Esophagus muscularis mucosa (tissue), 4 donors: ENCODE measurements around the gene CDC42EP2. TPM values are rescaled to one million over a fixed set of nuclear protein-coding genes. Genes with fewer than 3 reads are reported as not detected.

Source experiments
- DNase-seq: peaks from one replicate; pipeline ENCODE4 v3.0.0-alpha.2; 2017; ENCODE audit errors: extremely low spot score
- H3K27ac ChIP-seq, 4 donors: fragments of 200-600 bp; sonication (generic); replicated peaks in 1 of 4; 1 replicate in 3 of 4; 2 replicates in 1 of 4; pipeline ENCODE4 v1.5.1; 2016 to 2019; ENCODE audit warnings: mild to moderate bottlenecking in 1 of 4
- H3K27me3 ChIP-seq, 4 donors: fragments of 200-600 bp; sonication (generic); one replicate each; pipeline versions ENCODE4 v1.5.1 to v1.6.0; 2016 to 2019
- H3K36me3 ChIP-seq, 4 donors: fragments of 200-600 bp; sonication (generic); one replicate each; pipeline ENCODE4 v1.5.1; 2016 to 2019
- H3K4me1 ChIP-seq, 4 donors: fragments of 200-600 bp; sonication (generic); one replicate each; pipeline ENCODE4 v1.5.1; 2016 to 2019
- H3K4me3 ChIP-seq, 4 donors: fragments of 200-600 bp; sonication (generic); 1 replicate in 2 of 4; 2 replicates in 2 of 4; pipeline ENCODE4 v1.5.1; 2016 to 2019; ENCODE audit warnings: mild to moderate bottlenecking in 4 of 4, moderate library complexity in 1 of 4
- H3K9me3 ChIP-seq, 4 donors: fragments of 200-600 bp; sonication (generic); 1 replicate in 3 of 4; 2 replicates in 1 of 4; pipeline ENCODE4 v1.5.1; 2016 to 2019
- EP300 ChIP-seq: sonication (generic); formaldehyde crosslinking; IDR thresholded peaks from one replicate; pipeline ENCODE4 v1.6.1; 2017; ENCODE audit warnings: antibody characterized with exemption
- POLR2A ChIP-seq: fragments of 450-650 bp; IDR thresholded peaks from one replicate; pipeline ENCODE4 v1.6.1; 2017; ENCODE audit warnings: antibody characterized with exemption, moderate library complexity, mild to moderate bottlenecking, low read depth
- POLR2AphosphoS5 ChIP-seq, 2 donors: sonication (generic); formaldehyde crosslinking; IDR thresholded peaks; one replicate each; pipeline ENCODE4 v1.6.1; 2017; ENCODE audit warnings: antibody characterized with exemption in 2 of 2
- WGBS: methylation state at CpG from one replicate; pipeline ENCODE4 v1.1.5; 2018; 5-methylcytosine and 5-hydroxymethylcytosine counted together
- intact Hi-C: fragments of 100-400 bp; cut with DNase I; formaldehyde crosslinking; loops from one replicate; pipeline ENCODE4 v1.15.1; 2023
- total RNA-seq, 4 donors: library from RNA; depleted of rRNA; stranded (reverse); fragments of >200 nt; gene quantifications; one replicate each; pipeline versions ENCODE4 v1.1.0 to v1.2.1, GENCODE V29; 2016
- TF ChIP-seq, protein P1 (sequence below), 3 experiments: fragments of 200-600 bp in 2 of 3; fragments of 450-650 bp in 1 of 3; sonication (generic) in 2 of 3; IDR thresholded peaks; one replicate each; pipeline ENCODE4 v1.5.1; 2017 to 2019; ENCODE audit warnings: antibody characterized with exemption in 3 of 3, mild to moderate bottlenecking in 2 of 3, moderate library complexity in 1 of 3

The CDC42EP2 gene
- total RNA-seq, 4 donors from 2014 or later = 39.9 to 90.1 (median 54.4) TPM

DNA sequence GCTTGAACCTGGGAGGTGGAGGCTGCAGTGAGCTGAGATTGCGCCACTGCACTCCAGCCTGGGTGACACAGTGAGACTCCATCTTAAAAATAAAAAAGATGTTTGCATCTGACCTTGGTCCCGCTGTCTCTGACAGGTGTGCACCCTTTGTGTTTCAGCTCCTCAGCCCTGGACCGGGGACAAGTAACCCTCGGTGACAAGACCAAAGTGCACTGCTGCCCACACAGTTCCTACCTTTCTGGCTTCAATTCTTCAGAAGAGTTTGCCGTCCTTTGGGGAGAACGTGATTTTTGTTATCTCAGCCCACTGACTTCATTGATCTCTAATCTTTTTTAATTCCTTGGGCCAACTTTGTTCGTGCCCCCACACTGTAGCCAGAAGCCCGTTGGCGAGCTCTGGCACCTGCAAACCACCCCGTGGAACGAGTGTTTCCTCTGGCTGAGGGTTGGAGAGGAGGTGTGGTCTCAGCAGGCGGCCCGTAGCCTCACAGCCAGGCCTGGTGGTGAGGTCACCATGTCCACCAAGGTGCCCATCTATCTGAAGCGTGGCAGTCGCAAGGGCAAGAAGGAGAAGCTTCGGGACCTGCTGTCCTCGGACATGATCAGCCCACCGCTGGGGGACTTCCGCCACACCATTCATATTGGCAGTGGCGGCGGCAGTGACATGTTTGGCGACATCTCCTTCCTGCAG is 5.9 kb downstream of the CDC42EP2 start:
- Histone ChIP-seq H3K36me3 (peaks cover 20 to 46% (median 38%) of the 10 kb centered on the region in 4 donors), H3K9me3 (no peaks in the 10 kb centered on the region), H3K4me3 (no peak overlapping the region), H3K27ac (peak overlapping the region in 2 of 4 donors; percentile 34 to 48), H3K4me1 (peaks cover 39 to 78% (median 71%) of the 10 kb centered on the region in 4 donors), H3K27me3 (no peaks in the 10 kb centered on the region)
- DNase-seq = no peak
- TF ChIP-seq, protein P1, sequence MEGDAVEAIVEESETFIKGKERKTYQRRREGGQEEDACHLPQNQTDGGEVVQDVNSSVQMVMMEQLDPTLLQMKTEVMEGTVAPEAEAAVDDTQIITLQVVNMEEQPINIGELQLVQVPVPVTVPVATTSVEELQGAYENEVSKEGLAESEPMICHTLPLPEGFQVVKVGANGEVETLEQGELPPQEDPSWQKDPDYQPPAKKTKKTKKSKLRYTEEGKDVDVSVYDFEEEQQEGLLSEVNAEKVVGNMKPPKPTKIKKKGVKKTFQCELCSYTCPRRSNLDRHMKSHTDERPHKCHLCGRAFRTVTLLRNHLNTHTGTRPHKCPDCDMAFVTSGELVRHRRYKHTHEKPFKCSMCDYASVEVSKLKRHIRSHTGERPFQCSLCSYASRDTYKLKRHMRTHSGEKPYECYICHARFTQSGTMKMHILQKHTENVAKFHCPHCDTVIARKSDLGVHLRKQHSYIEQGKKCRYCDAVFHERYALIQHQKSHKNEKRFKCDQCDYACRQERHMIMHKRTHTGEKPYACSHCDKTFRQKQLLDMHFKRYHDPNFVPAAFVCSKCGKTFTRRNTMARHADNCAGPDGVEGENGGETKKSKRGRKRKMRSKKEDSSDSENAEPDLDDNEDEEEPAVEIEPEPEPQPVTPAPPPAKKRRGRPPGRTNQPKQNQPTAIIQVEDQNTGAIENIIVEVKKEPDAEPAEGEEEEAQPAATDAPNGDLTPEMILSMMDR (IDR thresholded peaks at IDR 0.05) = no peak
- no peak for TF ChIP-seq POLR2AphosphoS5 (IDR thresholded peaks at IDR 0.05)
- no peak for TF ChIP-seq POLR2A
- no peak for TF ChIP-seq EP300
- intact Hi-C loops = no loop called here
- WGBS = 80% methylated on average over 21 of the region's 22 CpGs

GRCh38 chr11:65321076-65321475 is 6.4 kb downstream of the CDC42EP2 start:
- Histone ChIP-seq H3K27ac (peak overlapping the region in 3 of 4 donors; percentile 34 to 48 (median 45)), H3K36me3 (peaks cover 20 to 46% (median 38%) of the 10 kb centered on the region in 4 donors), H3K4me3 (no peak overlapping the region), H3K27me3 (no peaks in the 10 kb centered on the region), H3K9me3 (no peaks in the 10 kb centered on the region), H3K4me1 (peaks cover 39 to 74% (median 67%) of the 10 kb centered on the region in 4 donors)
- TF ChIP-seq POLR2AphosphoS5 (IDR thresholded peaks at IDR 0.05) = no peak
- TF ChIP-seq EP300 = no peak
- TF ChIP-seq, protein P1 (IDR thresholded peaks at IDR 0.05) = no peak
- TF ChIP-seq POLR2A = no peak
- no peak for DNase-seq
- intact Hi-C loops = no loop called here
- 85% methylated on average over 8 of the region's 15 CpGs for WGBS

DNA sequence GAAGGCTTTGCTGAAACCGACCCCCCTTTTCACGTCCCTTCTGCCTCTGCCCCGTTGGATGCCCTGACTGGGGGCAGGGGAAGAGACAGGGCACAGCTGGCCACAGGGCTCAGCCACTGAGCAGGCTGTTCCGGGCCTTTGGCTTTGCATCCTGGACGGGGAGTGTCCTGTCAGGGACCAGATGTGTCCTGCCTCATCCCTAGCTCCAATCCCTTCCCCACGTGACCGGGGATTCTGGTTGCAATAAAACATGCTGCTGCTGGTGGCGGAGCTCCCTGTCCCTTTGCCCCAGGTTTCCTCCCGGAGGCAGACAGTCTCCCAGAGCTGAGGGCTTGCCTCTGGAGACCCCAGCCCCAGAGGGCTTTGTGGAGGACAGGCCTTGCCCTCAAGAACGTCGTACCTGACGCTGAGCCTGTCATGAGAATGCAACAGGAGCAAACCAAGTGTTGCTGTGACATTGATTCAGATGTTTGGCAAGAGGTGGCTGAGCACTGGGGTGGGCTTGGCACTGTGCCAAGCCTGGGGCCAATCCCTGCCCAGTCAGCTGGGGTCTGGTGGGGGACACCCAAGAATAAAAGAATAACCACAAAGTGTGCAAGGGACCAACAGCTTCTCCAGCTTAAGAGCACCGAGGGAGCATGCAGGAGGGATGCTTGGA is 7.3 kb downstream of the CDC42EP2 start:
- WGBS = 67% methylated on average over 7 of the region's 13 CpGs
- H3K27ac ChIP-seq = peak overlapping the region in 3 of 4 donors; percentile 34 to 48 (median 45)

GRCh38 chr11:65323813-65324212 is 9.1 kb downstream of the CDC42EP2 start:
- 68% methylated on average over 12 of the region's 12 CpGs for WGBS
- Histone ChIP-seq H3K9me3 (no peaks in the 10 kb centered on the region), H3K4me3 (no peak overlapping the region), H3K27ac (peak overlapping the region in 1 of 4 donors; percentile 44), H3K36me3 (peaks cover 20 to 46% (median 38%) of the 10 kb centered on the region in 4 donors), H3K4me1 (peaks cover 27 to 46% (median 41%) of the 10 kb centered on the region in 4 donors), H3K27me3 (no peaks in the 10 kb centered on the region)
- TF ChIP-seq POLR2AphosphoS5 (IDR thresholded peaks at IDR 0.05) (peak in 1 of 2 donors; percentile 43), EP300 (no peak), POLR2A (no peak)
- TF ChIP-seq, protein P1 (IDR thresholded peaks at IDR 0.05) = no peak
- no peak for DNase-seq
- intact Hi-C loops = no loop called here

More for the DNA sequence above, 7.3 kb downstream of the CDC42EP2 start:
- H3K36me3 ChIP-seq = peaks cover 20 to 46% (median 38%) of the 10 kb centered on the region in 4 donors
- peaks cover 39 to 65% (median 59%) of the 10 kb centered on the region in 4 donors for H3K4me1 ChIP-seq
- DNase-seq = no peak
- no peaks in the 10 kb centered on the region for H3K9me3 ChIP-seq
- TF ChIP-seq, protein P1 (IDR thresholded peaks at IDR 0.05) = no peak
- TF ChIP-seq POLR2AphosphoS5 (IDR thresholded peaks at IDR 0.05) = peak in 1 of 2 donors; percentile 42
- intact Hi-C loops = no loop called here
- no peak overlapping the region for H3K4me3 ChIP-seq
- H3K27me3 ChIP-seq = no peaks in the 10 kb centered on the region
